G401.6 (cell line): ENCODE measurements around the gene KRTAP13-1.

ENCODE experiments used
- FAIRE-seq: peaks from 2 replicates; lab custom pipeline; 2012; peaks lifted over from hg19 to GRCh38; lab: Jason Lieb, UNC

Gene KRTAP13-1

DNA sequence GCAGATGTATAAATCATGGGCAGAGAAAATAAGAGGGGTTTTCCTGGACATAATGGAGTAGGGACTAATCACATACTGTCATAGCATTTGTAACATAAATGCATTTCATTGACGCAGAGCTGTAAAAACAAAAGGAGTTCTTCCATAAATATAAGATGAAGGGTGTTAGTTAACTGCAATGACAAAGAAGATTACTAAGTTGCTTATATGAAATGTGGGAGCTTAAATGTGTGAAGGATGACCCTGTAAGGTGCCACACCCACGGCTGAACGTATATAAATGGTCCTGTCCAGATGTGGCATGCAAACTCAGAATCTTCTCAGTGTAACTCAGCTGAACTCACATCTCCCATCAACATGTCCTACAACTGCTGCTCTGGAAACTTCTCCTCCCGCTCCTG, at the start of gene KRTAP13-1:
KRTAP13-1 (plus strand) TSS at position 301 of the 400 bp plus-strand sequence; CDS start at position 357, 56 bp downstream.
- FAIRE-seq, result no peak

DNA sequence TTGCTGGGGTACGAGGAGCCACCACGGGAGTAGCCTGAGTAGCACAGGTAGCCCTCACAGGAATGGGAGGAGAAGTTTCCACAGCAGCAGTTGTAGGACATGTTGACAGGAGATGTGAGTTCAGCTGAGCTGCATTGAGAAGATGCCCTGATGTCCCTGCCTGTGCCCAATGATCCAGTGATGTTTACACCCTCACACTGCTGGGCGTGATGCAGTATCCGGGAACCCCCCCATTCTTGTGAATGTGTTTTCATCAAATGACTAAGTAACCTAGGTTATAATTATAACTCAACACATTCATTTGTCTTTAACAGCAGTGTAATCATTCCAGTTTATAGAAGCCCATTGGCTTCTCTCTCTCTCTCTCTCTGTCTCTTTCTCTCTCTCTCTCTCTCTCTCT, 47.3 kb upstream of the KRTAP13-1 start, which contains the start of gene KRTAP23-1:
KRTAP23-1 (minus strand) TSS at position 101 of the 400 bp plus-strand sequence; CDS start at position 101, 0 bp downstream.
- FAIRE-seq, result no peak

GRCh38 chr21:30349572-30349971, 46.3 kb upstream of the KRTAP13-1 start:
- no peak for FAIRE-seq

- FAIRE-seq, result no peak
These were observed 44.3 kb upstream of the KRTAP13-1 start for GRCh38 chr21:30351534-30351933.

GRCh38 chr21:30354308-30355005, 41.4 kb upstream of the KRTAP13-1 start:
- FAIRE-seq, result no peak

- no peak for FAIRE-seq
These were observed 39.9 kb upstream of the KRTAP13-1 start for GRCh38 chr21:30355906-30356305.

DNA sequence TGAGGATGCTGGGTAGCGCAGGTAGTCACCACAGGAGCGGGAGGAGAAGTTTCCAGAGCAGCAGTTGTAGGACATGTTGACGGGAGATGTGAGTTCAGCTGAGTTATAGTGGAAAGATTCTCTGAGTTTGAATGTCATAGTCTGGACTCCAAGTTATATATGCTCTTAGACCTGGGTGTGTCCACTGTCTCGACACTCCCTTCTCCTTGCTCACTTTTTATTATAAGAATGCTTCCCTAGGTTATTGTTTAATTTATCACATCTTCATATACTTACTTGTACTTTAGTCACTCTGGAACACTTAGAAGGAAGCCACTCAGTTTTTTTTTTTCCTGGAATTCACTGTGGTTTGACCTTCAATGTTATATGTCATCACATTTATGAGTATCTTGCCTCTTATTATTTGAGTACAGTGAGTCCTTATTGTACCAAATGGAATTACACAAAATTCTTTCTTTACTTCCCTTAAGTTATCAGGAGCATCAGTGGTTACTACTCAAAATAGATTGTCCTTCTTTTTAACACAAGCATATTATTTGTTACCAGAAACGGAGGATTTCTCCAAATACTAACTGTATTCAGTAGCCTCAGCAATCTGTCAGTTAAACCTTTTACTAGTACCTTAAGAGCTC, 23.6 kb upstream of the KRTAP13-1 start, which contains the start of gene KRTAP13-2:
KRTAP13-2 (minus strand) TSS at position 133 of the 632 bp plus-strand sequence; CDS start at position 75, 58 bp downstream.
- FAIRE-seq, result no peak

GRCh38 chr21:30382201-30382600, 13.6 kb upstream of the KRTAP13-1 start:
- FAIRE-seq, result no peak

GRCh38 chr21:30391492-30392025, 4.3 kb upstream of the KRTAP13-1 start:
- FAIRE-seq, result no peak

DNA sequence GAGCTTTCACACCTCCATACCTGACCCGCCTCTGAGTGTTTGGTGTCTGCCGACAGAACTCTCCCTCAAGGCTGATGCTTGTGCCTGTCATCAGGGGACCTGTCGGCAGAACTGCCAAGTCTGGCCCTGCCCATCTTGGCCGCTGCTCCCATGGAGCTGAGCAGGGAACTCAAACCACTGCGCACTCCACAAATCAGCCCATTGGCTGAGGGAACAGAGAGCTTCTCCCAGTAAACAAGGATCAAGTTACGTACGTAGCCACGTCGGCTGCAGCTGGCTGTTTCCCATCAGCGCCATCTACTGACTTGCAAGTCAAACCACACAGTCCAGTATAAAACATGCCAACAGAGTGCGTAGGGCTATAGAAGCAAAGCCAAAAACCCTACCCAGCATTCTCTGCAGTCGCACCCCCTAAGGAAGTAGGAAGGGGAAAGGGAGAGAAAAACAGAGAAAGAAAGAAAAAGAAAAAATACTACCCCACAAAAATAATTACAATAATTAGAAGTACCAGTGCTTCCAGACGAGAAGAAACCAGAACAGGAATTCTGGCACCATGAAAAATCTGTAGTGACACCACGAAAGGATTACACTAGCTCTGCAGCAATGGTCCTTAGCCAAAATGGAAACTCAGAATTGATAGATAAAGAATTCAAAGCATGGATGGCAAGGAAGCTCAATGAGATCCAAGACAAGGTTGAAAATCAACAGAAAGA, 13.1 kb downstream of the KRTAP13-1 start:
- no peak for FAIRE-seq

DNA sequence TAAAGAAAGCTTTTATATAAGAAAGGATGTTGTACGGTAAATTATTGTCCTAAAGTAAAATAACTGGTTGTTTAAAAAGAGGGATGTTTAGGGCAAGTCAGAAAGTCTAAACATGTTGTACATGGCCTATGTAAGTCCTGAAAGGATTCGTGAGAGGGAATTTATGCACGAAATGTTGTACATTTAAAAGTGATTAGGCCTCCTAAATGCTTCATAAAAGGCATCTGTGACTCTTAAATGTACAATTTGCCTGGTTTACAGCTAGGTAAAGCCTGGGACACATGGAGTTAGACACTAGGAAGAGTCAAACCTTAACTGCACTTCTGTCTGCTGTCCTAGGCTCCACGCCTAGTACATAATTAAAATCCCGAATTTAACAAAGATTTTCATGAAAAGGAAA, 20.2 kb downstream of the KRTAP13-1 start:
- FAIRE-seq, result no peak

- FAIRE-seq, result no peak
These were observed 30.0 kb downstream of the KRTAP13-1 start, which contains the start of gene KRTAP13-3 for GRCh38 chr21:30425826-30426225. KRTAP13-3 (minus strand) TSS chr21:30425926; CDS start chr21:30425912, 14 bp downstream.

DNA sequence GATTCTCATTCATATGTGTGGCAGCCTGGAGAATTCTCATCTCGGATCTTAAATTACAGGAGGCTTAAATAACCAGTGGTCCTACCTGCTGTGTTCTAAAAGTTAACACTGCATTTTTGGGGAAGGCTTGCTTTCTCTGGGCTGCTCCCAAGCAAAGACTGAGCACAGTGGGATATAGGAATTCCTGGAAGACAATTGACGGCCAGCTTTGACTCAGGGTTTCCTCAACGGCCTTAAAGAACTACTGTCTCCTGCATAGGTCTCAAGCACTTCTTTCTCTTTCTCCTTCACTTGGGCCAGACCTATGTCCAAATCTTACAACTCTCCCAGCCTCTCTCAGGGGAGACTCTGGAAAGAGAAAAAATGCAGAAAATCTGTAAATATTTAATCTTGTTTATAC, 30.9 kb downstream of the KRTAP13-1 start:
- FAIRE-seq, result no peak

DNA sequence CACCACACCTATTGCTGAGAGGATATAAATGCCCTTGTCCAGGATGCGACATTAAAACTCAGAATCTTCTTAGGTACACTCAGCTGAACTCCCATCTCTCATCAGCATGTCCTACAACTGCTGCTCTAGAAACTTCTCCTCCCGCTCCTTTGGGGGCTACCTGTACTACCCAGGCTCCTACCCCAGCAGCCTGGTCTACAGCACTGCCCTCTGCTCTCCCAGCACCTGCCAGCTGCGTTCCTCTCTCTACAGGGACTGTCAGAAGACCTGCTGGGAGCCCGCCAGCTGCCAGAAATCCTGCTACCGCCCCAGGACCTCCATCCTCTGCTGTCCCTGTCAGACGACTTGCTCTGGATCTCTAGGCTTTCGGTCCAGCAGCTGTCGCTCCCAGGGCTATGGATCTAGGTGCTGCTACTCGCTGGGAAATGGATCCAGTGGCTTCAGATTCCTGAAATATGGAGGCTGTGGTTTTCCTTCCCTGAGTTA, 34.4 kb downstream of the KRTAP13-1 start, which contains the start of gene KRTAP13-4:
KRTAP13-4 (plus strand) TSS at position 51 of the 486 bp plus-strand sequence; CDS start at position 107, 56 bp downstream.
- no peak for FAIRE-seq

DNA sequence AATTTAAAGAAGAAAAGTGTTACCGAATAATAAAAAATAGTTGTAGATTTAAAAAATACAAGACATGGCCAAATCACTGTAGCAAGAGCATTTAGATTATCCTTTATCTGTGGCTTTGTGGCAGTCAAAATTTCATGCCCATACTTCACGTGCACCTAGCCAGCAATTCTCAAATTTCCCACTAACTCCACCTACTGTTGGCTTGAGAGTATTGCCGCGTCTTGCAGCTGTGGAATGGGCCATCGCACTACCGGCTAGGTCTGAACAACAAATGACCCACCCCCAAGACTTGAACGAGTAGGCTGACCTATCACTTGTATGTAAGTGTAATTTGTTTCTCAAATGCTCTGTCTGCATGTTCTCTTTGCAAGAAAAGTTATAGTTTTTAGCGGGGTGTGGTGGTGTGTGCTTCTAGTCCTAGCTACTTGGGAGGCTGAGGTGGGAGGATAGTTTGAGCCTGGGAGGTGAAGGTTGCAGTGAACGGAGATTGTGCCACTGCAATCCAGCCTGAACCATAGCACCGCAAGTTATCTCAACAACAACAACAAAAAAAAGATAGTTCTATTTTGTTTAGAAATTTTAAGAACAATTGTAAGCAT, 38.3 kb downstream of the KRTAP13-1 start:
- no peak for FAIRE-seq

DNA sequence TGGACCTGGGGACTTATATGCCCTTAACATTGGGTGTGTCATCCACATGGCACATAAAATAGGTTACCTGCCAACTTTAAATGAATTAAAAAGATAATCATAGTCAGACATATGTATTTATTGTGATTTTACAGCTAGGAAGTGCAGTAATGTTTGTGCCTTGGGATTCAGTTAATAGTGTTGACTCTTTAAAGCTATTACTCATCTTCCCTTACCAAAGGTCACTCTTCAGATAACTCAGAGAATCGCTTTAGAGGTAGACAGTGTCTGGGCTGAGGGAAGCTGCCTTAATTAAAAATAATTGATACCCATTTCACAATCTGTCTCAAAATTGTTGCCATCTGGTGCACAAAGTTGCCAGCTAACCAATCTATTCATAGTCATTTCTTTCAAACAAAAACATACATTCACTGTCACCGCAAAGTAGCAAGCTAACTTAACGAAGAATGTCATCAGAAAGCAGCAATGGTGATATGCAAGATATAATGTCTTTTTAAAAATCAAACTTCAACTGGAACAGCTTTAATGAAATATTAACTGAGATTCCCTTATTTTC, 41.3 kb downstream of the KRTAP13-1 start:
- no peak for FAIRE-seq

GRCh38 chr21:30439975-30440374, 44.1 kb downstream of the KRTAP13-1 start, which contains the start of gene KRTAP15-1:
KRTAP15-1 (plus strand) TSS chr21:30440275; CDS start chr21:30440328, 53 bp downstream.
- no peak for FAIRE-seq

DNA sequence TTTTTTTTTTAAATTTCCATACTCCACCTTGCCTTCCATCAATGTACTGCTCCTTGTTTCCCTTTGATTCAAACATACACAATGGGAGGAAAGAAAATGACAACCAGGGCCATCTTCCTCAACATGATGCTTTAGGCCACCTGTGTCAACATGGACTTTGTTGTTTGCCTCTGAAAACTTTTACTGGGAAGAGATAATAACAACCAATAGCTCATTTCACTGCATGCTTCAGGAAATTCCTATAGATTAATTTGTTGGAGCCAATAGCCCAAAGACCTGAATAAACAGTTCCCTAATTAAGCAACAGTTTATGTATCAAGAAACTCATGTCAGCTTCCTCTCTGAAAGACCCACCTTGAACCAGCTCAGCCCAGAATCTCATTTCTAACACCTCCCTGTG, 47.4 kb downstream of the KRTAP13-1 start:
- no peak for FAIRE-seq

- no peak for FAIRE-seq
These were observed 48.4 kb downstream of the KRTAP13-1 start for GRCh38 chr21:30444204-30444603.
